HG02852 (cell line): ENCODE measurements around the gene GRK5.

ENCODE experiments used
- ATAC-seq: cut with Tn5 transposase; IDR thresholded peaks from one replicate; pipeline ENCODE4 v1.9.1; 2021; ENCODE audit warnings: mild to moderate bottlenecking, moderate library complexity; ENCODE audit not compliant: unreplicated experiment

Gene GRK5

GRCh38 chr10:119373294-119374102 lies 166.1 kb downstream of the GRK5 start:
- ATAC-seq = no peak

GRCh38 chr10:119374236-119374635 lies 166.9 kb downstream of the GRK5 start:
- no peak for ATAC-seq

- ATAC-seq = no peak
These were observed 168.4 kb downstream of the GRK5 start for GRCh38 chr10:119375574-119376272.

- ATAC-seq = no peak
These were observed 170.1 kb downstream of the GRK5 start for GRCh38 chr10:119377451-119377957.

- ATAC-seq = no peak
These were observed 170.8 kb downstream of the GRK5 start for GRCh38 chr10:119377958-119378736.

- no peak for ATAC-seq
These were observed 171.3 kb downstream of the GRK5 start for GRCh38 chr10:119378737-119379067.

GRCh38 chr10:119379466-119380071 lies 172.2 kb downstream of the GRK5 start:
- no peak for ATAC-seq

- no peak for ATAC-seq
These were observed 175.9 kb downstream of the GRK5 start for GRCh38 chr10:119383174-119383856.

GRCh38 chr10:119384127-119384526 lies 176.8 kb downstream of the GRK5 start:
- ATAC-seq = no peak

- no peak for ATAC-seq
These were observed 179.3 kb downstream of the GRK5 start for GRCh38 chr10:119386666-119387065.

GRCh38 chr10:119388849-119389345 lies 181.5 kb downstream of the GRK5 start:
- ATAC-seq = no peak

GRCh38 chr10:119391440-119392251 lies 184.3 kb downstream of the GRK5 start:
- ATAC-seq = no peak

- no peak for ATAC-seq
These were observed 185.6 kb downstream of the GRK5 start for GRCh38 chr10:119393019-119393418.

- ATAC-seq = no peak
These were observed 186.1 kb downstream of the GRK5 start for GRCh38 chr10:119393421-119393820.

GRCh38 chr10:119393845-119394244 lies 186.5 kb downstream of the GRK5 start:
- no peak for ATAC-seq

- no peak for ATAC-seq
These were observed 187.4 kb downstream of the GRK5 start for GRCh38 chr10:119394657-119395279.

- ATAC-seq = no peak
These were observed 188.1 kb downstream of the GRK5 start for GRCh38 chr10:119395280-119396007.

- ATAC-seq = no peak
These were observed 188.8 kb downstream of the GRK5 start for GRCh38 chr10:119396008-119396708.
